Chondrocyte (in vitro differentiated cells): ENCODE measurements around the gene MFSD1. TPM values are rescaled to one million over a fixed set of nuclear protein-coding genes. Genes with fewer than 3 reads are reported as not detected.
A peak's percentile ranks its signal among the peaks of the same experiment; 100 is the strongest.

ENCODE experiments used
- DNase-seq: peaks from one replicate; pipeline ENCODE4 v3.0.0; 2021; ENCODE audit warnings: mixed read lengths, low spot score
- H3K27ac Mint-ChIP-seq: one replicate; pipeline ENCODE4 v1.8.0; 2021; ENCODE audit warnings: mild to moderate bottlenecking, moderate library complexity, mixed read lengths; ENCODE audit not compliant: unreplicated experiment
- H3K27me3 Mint-ChIP-seq: 2 replicates; pipeline ENCODE4 v1.8.0; 2021; ENCODE audit warnings: low read depth, mixed read lengths
- H3K36me3 Mint-ChIP-seq: 2 replicates; pipeline ENCODE4 v1.8.0; 2021; ENCODE audit warnings: low read depth, mixed read lengths
- H3K4me1 Mint-ChIP-seq: 2 replicates; pipeline ENCODE4 v1.8.0; 2021; ENCODE audit warnings: low read depth, mild to moderate bottlenecking, mixed read lengths
- H3K4me3 Mint-ChIP-seq: one replicate; pipeline ENCODE4 v1.8.0; 2021; ENCODE audit warnings: mild to moderate bottlenecking, moderate library complexity, mixed read lengths; ENCODE audit not compliant: unreplicated experiment
- H3K9me3 Mint-ChIP-seq: 2 replicates; pipeline ENCODE4 v1.8.0; 2021; ENCODE audit warnings: low read depth, mixed read lengths
- total RNA-seq: library from RNA; stranded (reverse); gene quantifications from 3 replicates; pipeline ENCODE4 v1.2.1, GENCODE V29; 2021
- TF ChIP-seq, protein P1 (sequence below): fragments of 200-600 bp; sonication (generic); IDR thresholded peaks from 2 replicates; pipeline ENCODE4 v1.5.0; 2021; ENCODE audit warnings: antibody characterized with exemption, mild to moderate bottlenecking, moderate library complexity

The MFSD1 gene
- total RNA-seq, 1 donor from 2014 or later: 52.8 TPM

DNA sequence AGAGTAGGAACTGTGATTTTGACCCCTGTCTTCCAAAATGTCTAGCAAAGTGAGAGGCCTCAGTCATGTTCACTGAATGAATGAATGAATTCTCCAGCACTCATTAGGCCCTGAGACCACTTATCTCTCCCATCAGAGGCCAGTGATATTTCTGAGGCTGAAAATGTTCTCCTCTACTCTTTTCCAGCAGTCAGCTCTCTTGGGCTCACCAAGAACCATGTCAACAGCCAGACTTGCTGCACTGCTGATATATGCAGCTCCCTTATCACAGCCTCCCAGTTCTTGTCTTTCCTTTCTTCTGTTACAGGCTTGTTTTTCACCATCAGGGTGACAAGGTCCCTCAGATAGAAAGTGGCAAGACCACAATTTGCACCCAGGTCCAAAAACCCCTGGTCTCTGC, 28.7 kb upstream of the MFSD1 start:
- H3K27ac Mint-ChIP-seq: no peak overlapping the region
- no peak overlapping the region for H3K4me3 Mint-ChIP-seq
- no peaks in the 10 kb centered on the region for H3K9me3 Mint-ChIP-seq
- no peak for DNase-seq
- H3K36me3 Mint-ChIP-seq: peaks cover 2% of the 10 kb centered on the region
- H3K4me1 Mint-ChIP-seq: peaks cover 20% of the 10 kb centered on the region
- no peaks in the 10 kb centered on the region for H3K27me3 Mint-ChIP-seq
- TF ChIP-seq, protein P1, sequence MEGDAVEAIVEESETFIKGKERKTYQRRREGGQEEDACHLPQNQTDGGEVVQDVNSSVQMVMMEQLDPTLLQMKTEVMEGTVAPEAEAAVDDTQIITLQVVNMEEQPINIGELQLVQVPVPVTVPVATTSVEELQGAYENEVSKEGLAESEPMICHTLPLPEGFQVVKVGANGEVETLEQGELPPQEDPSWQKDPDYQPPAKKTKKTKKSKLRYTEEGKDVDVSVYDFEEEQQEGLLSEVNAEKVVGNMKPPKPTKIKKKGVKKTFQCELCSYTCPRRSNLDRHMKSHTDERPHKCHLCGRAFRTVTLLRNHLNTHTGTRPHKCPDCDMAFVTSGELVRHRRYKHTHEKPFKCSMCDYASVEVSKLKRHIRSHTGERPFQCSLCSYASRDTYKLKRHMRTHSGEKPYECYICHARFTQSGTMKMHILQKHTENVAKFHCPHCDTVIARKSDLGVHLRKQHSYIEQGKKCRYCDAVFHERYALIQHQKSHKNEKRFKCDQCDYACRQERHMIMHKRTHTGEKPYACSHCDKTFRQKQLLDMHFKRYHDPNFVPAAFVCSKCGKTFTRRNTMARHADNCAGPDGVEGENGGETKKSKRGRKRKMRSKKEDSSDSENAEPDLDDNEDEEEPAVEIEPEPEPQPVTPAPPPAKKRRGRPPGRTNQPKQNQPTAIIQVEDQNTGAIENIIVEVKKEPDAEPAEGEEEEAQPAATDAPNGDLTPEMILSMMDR: no peak

DNA sequence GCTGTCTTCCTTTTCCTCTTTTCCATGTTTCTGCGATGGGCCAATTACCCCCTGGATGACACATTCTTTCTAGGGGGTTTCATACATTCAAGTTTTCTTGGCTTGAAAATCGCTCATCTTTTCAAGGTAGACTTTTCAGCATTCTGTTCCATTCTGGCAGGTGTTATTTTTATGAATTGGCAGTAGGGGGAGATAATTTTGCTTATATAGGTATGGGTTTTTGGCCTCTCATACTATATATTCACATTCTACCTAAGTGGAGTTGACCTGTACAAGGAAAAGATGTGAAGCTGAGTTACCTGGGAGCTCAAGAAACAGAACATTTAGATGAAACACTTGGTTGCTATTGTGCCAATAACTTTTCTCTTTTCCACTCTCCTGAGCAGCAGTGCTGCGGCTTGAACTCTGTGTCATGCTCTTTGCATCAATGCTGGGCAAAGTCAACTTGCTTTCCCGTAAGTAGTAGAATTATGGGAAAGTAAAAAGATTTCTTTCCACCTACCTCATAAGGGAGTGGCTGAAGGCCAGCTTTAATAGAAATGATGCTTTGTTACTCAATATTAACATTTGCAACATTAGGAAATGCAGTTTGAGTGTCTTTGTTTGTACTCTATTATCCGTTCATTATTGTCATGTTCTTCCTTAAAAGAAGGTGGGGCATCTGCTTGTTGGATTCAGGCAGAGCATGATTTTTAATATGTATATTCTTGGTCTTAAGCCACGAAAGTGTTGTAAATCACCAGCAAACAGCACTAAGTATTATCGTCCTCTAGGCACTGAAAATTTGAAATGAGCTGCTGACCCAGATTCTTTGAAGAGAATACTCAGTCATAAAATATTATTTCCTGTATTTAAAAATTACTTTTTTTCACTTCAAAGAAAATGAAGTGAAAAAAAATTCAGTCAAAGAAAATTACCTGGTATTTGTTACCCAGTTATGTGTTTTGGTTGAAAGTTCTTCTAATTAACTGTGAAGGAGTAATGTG, 27.7 kb upstream of the MFSD1 start:
- DNase-seq: no peak
- Mint-ChIP-seq H3K36me3 (peaks cover 2% of the 10 kb centered on the region), H3K27me3 (no peaks in the 10 kb centered on the region)

DNA sequence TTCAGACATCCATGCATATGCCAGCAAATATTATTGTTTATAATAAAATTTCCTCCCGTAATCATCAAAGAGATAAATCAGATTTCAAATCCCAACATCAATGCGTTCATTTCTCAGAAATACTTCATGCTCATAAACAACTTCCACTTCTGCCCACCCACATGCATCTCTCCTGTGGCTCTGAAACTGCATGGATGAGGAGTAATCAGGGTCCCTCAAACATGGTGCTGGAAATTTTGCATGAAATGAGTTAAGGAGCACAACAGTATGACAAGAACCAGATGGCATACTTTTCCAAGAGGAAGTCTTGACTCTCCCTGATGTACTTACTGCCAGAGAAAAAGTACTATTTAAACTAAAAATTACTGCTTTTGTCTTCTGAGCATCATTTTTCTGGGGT, 26.9 kb upstream of the MFSD1 start:
- DNase-seq: no peak
- Mint-ChIP-seq H3K27me3 (no peaks in the 10 kb centered on the region), H3K4me3 (no peak overlapping the region), H3K27ac (no peak overlapping the region), H3K4me1 (peaks cover 2% of the 10 kb centered on the region), H3K9me3 (peaks cover 3% of the 10 kb centered on the region), H3K36me3 (peaks cover 2% of the 10 kb centered on the region)
- TF ChIP-seq, protein P1: no peak

More for the DNA sequence above, 27.7 kb upstream of the MFSD1 start:
- H3K27ac Mint-ChIP-seq: no peak overlapping the region
- H3K4me1 Mint-ChIP-seq: peaks cover 11% of the 10 kb centered on the region
- no peak overlapping the region for H3K4me3 Mint-ChIP-seq
- TF ChIP-seq, protein P1: peak; percentile 17
- H3K9me3 Mint-ChIP-seq: peaks cover 3% of the 10 kb centered on the region

DNA sequence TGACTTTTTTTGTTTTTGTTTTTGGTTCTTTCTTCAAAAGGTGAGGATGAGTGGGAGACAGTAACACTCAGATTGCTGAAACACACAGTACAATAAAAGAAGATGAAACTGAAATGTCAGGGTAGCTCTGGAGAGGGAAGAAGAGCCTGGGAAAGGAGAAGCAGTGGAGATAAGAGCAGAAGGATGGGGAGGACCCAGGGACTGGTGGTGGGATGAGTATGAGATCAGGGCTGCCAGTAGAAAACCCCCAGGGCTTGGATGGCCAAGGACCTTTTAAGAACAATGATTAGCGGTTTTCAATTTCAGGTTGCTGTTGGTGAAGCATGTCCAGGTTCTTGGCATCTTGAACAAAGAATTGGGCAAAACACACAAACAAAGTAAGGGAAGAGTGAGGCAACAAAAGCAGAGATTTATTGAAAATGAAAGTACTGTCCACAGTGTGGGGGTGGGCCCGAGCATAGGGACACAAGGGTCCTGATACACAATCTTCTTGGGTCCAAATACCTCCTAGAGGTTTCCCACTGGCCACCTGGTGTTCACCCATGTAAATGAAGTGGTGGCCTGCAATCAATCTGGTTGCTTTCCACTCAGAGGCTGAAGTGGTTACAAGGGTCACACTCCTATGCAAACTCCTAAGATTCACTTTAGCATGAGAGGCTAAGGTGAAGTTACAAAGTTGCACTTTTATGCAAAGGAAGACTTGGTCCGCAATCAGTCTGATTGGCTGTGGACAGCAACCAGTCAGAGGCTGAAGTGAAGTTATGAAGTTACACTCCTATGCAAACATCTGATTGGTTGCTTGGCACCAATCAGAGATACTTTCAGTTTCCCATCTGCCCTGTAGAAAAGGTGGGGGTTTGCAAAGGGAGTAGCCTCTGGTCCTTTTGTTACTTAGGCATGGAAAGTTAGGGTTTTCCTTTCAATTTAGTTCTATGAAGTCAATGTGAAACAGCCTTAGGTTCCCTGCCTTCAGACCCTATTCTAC, 26.1 kb upstream of the MFSD1 start:
- Mint-ChIP-seq H3K27me3 (no peaks in the 10 kb centered on the region), H3K4me3 (no peak overlapping the region), H3K36me3 (peaks cover 2% of the 10 kb centered on the region), H3K4me1 (no peaks in the 10 kb centered on the region), H3K9me3 (peaks cover 3% of the 10 kb centered on the region), H3K27ac (no peak overlapping the region)
- DNase-seq: no peak
- TF ChIP-seq, protein P1: no peak

DNA sequence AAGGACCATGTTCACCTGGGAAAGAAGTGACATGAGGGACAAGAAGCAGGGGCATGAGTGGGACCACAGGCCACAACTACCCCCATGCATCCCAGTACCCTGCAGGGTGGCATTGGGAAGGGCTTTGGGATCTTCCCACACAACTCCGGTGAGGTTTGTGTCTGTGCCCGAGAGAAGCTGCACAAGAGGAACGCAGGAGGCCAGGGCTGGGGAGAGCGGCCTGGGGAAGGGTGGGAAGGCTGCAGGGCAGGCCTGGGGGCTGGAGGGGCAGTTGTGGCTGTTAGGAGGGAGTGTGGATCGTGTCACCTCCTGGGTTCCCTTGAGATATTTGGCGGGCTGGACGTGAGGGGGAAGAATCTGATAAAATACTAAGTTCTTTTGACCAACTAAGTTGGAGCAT, 25.3 kb upstream of the MFSD1 start:
- no peaks in the 10 kb centered on the region for H3K36me3 Mint-ChIP-seq
- no peaks in the 10 kb centered on the region for H3K27me3 Mint-ChIP-seq
- peaks cover 3% of the 10 kb centered on the region for H3K9me3 Mint-ChIP-seq
- H3K4me1 Mint-ChIP-seq: no peaks in the 10 kb centered on the region
- H3K4me3 Mint-ChIP-seq: no peak overlapping the region
- no peak overlapping the region for H3K27ac Mint-ChIP-seq
- DNase-seq: no peak
- TF ChIP-seq, protein P1: no peak
